CD8-positive, alpha-beta memory T cell (primary cell): Measurements from ENCODE around the gene SHOC1. TPM values are rescaled to one million over a fixed set of nuclear protein-coding genes. Genes with fewer than 3 reads are reported as not detected.

Experiments
- CTCF ChIA-PET: fragments of 350-600 bp; sonication (Branson Sonifier 250); formaldehyde crosslinking; loops from one replicate; lab custom pipeline; 2021; ENCODE audit warnings: antibody characterized with exemption; lab: Charles Lee
- POLR2A ChIA-PET: fragments of 350-600 bp; sonication (Branson Sonifier 250); formaldehyde crosslinking; loops from one replicate; lab custom pipeline; 2021; ENCODE audit warnings: antibody characterized with exemption; lab: Charles Lee
- DNase-seq, 5 donors: peaks; one replicate each; pipeline versions ENCODE4 v3.0.0 to v3.0.0-alpha.2; 2020 to 2022; ENCODE audit warnings: mixed read lengths in 1 of 5
- H3K27ac ChIP-seq: one replicate; pipeline ENCODE4 v1.7.0; 2013; ENCODE audit warnings: low read depth, mild to moderate bottlenecking, low read length, moderate library complexity
- H3K27me3 ChIP-seq: 2 replicates; pipeline ENCODE4 v1.7.0; 2013; ENCODE audit warnings: low read length, mild to moderate bottlenecking; ENCODE audit not compliant: insufficient read depth, poor library complexity, severe bottlenecking
- H3K36me3 ChIP-seq: 2 replicates; pipeline ENCODE4 v1.7.0; 2013; ENCODE audit warnings: mild to moderate bottlenecking, low read length, moderate library complexity; ENCODE audit not compliant: insufficient read depth
- H3K4me1 ChIP-seq: 2 replicates; pipeline ENCODE4 v1.7.0; 2013; ENCODE audit warnings: mild to moderate bottlenecking, low read length, moderate library complexity; ENCODE audit not compliant: insufficient read depth
- H3K4me3 ChIP-seq: 2 replicates; pipeline ENCODE4 v1.7.0; 2013; ENCODE audit warnings: mild to moderate bottlenecking, low read length
- H3K9me3 ChIP-seq: 2 replicates; pipeline ENCODE4 v1.7.0; 2013; ENCODE audit warnings: mild to moderate bottlenecking, low read length
- H3K27ac Mint-ChIP-seq, 8 donors: one replicate each; pipeline ENCODE4 v1.8.0; 2020 to 2021; ENCODE audit warnings: mixed read lengths in 8 of 8, mild to moderate bottlenecking in 6 of 8, inconsistent platforms in 3 of 8, moderate library complexity in 3 of 8
- H3K27me3 Mint-ChIP-seq, 2 donors: one replicate each; pipeline ENCODE4 v1.8.0; 2020 to 2021; ENCODE audit warnings: mixed read lengths in 2 of 2, mild to moderate bottlenecking in 1 of 2, moderate library complexity in 1 of 2
- H3K36me3 Mint-ChIP-seq, 3 donors: one replicate each; pipeline ENCODE4 v1.8.0; 2020 to 2021; ENCODE audit warnings: mixed read lengths in 3 of 3, inconsistent platforms in 1 of 3, mild to moderate bottlenecking in 1 of 3
- H3K4me1 Mint-ChIP-seq, 3 donors: one replicate each; pipeline ENCODE4 v1.8.0; 2020 to 2021; ENCODE audit warnings: mixed read lengths in 3 of 3, inconsistent platforms in 1 of 3, mild to moderate bottlenecking in 1 of 3
- H3K4me3 Mint-ChIP-seq, 7 donors: one replicate each; pipeline ENCODE4 v1.8.0; 2020 to 2021; ENCODE audit warnings: mixed read lengths in 7 of 7, mild to moderate bottlenecking in 6 of 7, moderate library complexity in 4 of 7, inconsistent platforms in 2 of 7
- H3K9me3 Mint-ChIP-seq, 5 donors: one replicate each; pipeline ENCODE4 v1.8.0; 2020 to 2022; ENCODE audit warnings: mixed read lengths in 5 of 5, mild to moderate bottlenecking in 3 of 5, moderate library complexity in 2 of 5, inconsistent platforms in 1 of 5
- polyA plus RNA-seq: library from polyadenylated mRNA; unstranded; fragments of 300-500 nt; fragmentation: Illumina TruSeq; gene quantifications from one replicate; pipeline ENCODE4 v1.2.3, GENCODE V29; 2021
- total RNA-seq, 2 experiments: library from RNA; stranded (reverse); gene quantifications; one replicate each; pipeline ENCODE4 v1.2.3, GENCODE V29; 2021

The SHOC1 gene
- total RNA-seq (not detected), polyA plus RNA-seq (not detected)

GRCh38 chr9:111794835-111795556, at the start of gene SHOC1:
TSS of gene SHOC1 (minus strand) at chr9:111794937. CDS start at chr9:111791418, 3,519 bp downstream.
- POLR2A ChIA-PET, result no interaction called here
- H3K4me1 ChIP-seq, result no peaks in the 10 kb centered on the region
- H3K4me1 Mint-ChIP-seq, result peaks cover 0 to 2% (median under 1%) of the 10 kb centered on the region in 3 donors
- no peaks in the 10 kb centered on the region for H3K9me3 ChIP-seq
- no peak for DNase-seq
- no peaks in the 10 kb centered on the region for H3K27me3 ChIP-seq
- no peak within 1 kb of the TSS for H3K27ac ChIP-seq
- H3K36me3 ChIP-seq, result no peaks in the 10 kb centered on the region
- no peak within 1 kb of the TSS for H3K27ac Mint-ChIP-seq
- CTCF ChIA-PET, result no interaction called here
- no peaks in the 10 kb centered on the region for H3K27me3 Mint-ChIP-seq
- H3K4me3 ChIP-seq, result no peak within 1 kb of the TSS
- H3K36me3 Mint-ChIP-seq, result peaks cover 0 to 5% (median 1%) of the 10 kb centered on the region in 3 donors
- no peak within 1 kb of the TSS for H3K4me3 Mint-ChIP-seq
- no peaks in the 10 kb centered on the region for H3K9me3 Mint-ChIP-seq

DNA sequence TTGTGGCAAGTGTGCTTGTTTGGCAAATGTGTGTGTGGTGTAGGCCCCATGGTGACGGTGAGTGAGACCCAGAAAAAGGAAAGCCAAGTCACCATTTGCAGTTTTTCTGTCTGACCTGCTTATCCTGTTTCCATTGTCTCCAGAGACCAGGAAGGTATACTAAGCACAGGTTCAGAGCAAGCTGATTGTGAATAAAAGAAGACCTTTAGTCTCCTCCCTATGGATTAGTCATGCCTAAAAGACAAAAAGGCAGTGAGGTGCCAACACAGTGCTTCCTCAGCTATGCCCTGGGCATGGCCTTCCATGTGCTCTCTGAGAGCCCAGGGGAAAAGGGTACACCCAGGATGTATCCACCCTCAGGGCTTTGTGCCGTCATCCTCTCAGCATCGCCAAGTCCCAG, 49.2 kb upstream of the SHOC1 start:
- Histone ChIP-seq H3K27ac (no peak overlapping the region), H3K4me1 (no peaks in the 10 kb centered on the region), H3K36me3 (no peaks in the 10 kb centered on the region), H3K4me3 (no peak overlapping the region), H3K9me3 (no peaks in the 10 kb centered on the region), H3K27me3 (no peaks in the 10 kb centered on the region)
- H3K27me3 Mint-ChIP-seq, result peaks cover 4 to 8% of the 10 kb centered on the region in 2 donors
- POLR2A ChIA-PET, result no interaction called here
- no peak overlapping the region for H3K27ac Mint-ChIP-seq
- H3K4me1 Mint-ChIP-seq, result peaks cover 0 to 2% (median 0%) of the 10 kb centered on the region in 3 donors
- peaks cover 0 to 3% (median 0%) of the 10 kb centered on the region in 3 donors for H3K36me3 Mint-ChIP-seq
- H3K9me3 Mint-ChIP-seq, result no peaks in the 10 kb centered on the region
- CTCF ChIA-PET, result no interaction called here
- no peak for DNase-seq
- no peak overlapping the region for H3K4me3 Mint-ChIP-seq

GRCh38 chr9:111842313-111842712, 47.6 kb upstream of the SHOC1 start:
- no peak for DNase-seq
- no peaks in the 10 kb centered on the region for H3K27me3 ChIP-seq
- no peaks in the 10 kb centered on the region for H3K4me1 ChIP-seq
- CTCF ChIA-PET, result no interaction called here
- Mint-ChIP-seq H3K27me3 (peaks cover 4 to 16% of the 10 kb centered on the region in 2 donors), H3K27ac (peak overlapping the region in 1 of 8 donors; percentile 48), H3K4me1 (peaks cover 0 to 2% (median 0%) of the 10 kb centered on the region in 3 donors), H3K36me3 (peaks cover 0 to 7% (median 0%) of the 10 kb centered on the region in 3 donors), H3K9me3 (no peaks in the 10 kb centered on the region), H3K4me3 (no peak overlapping the region)
- H3K9me3 ChIP-seq, result no peaks in the 10 kb centered on the region
- H3K36me3 ChIP-seq, result no peaks in the 10 kb centered on the region
- no peak overlapping the region for H3K4me3 ChIP-seq
- POLR2A ChIA-PET, result no interaction called here
- no peak overlapping the region for H3K27ac ChIP-seq

GRCh38 chr9:111840442-111840841, 45.7 kb upstream of the SHOC1 start:
- ChIA-PET CTCF (no interaction called here), POLR2A (no interaction called here)
- H3K27me3 Mint-ChIP-seq, result peaks cover 4 to 18% of the 10 kb centered on the region in 2 donors

DNA sequence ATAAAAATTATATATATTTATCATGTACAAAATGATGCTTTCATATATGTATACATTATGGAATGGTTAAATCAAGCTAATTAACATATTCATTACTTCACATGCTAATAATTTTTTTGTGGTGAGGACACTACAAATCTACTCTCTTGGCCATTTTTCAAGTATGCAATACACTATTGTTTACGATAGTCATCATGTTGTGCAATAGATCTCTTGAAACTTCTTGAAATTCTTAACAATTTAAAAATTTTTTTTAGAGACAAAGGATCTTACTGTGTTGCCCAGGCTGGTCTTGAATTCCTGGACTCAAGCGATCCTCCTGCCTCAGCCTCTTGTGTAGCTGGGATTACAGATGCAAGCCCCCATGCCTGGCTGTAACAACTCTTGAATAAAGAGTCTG, 45.2 kb upstream of the SHOC1 start:
- H3K4me3 ChIP-seq, result no peak overlapping the region
- H3K27me3 ChIP-seq, result no peaks in the 10 kb centered on the region
- no peaks in the 10 kb centered on the region for H3K36me3 ChIP-seq
- POLR2A ChIA-PET, result no interaction called here
- DNase-seq, result no peak
- H3K4me1 Mint-ChIP-seq, result peaks cover 0 to 2% (median 0%) of the 10 kb centered on the region in 3 donors
- H3K27ac ChIP-seq, result no peak overlapping the region
- no peaks in the 10 kb centered on the region for H3K9me3 Mint-ChIP-seq
- H3K27ac Mint-ChIP-seq, result no peak overlapping the region
- H3K36me3 Mint-ChIP-seq, result peaks cover 0 to 7% (median 3%) of the 10 kb centered on the region in 3 donors
- H3K4me3 Mint-ChIP-seq, result no peak overlapping the region
- CTCF ChIA-PET, result no interaction called here
- peaks cover 3 to 19% of the 10 kb centered on the region in 2 donors for H3K27me3 Mint-ChIP-seq
- no peaks in the 10 kb centered on the region for H3K4me1 ChIP-seq
- no peaks in the 10 kb centered on the region for H3K9me3 ChIP-seq

More at GRCh38 chr9:111840442-111840841, 45.7 kb upstream of the SHOC1 start:
- H3K9me3 Mint-ChIP-seq, result no peaks in the 10 kb centered on the region
- H3K36me3 Mint-ChIP-seq, result peaks cover 0 to 7% (median 0%) of the 10 kb centered on the region in 3 donors
- Histone ChIP-seq H3K4me1 (no peaks in the 10 kb centered on the region), H3K27me3 (no peaks in the 10 kb centered on the region), H3K9me3 (no peaks in the 10 kb centered on the region), H3K4me3 (no peak overlapping the region), H3K27ac (no peak overlapping the region), H3K36me3 (no peaks in the 10 kb centered on the region)
- H3K27ac Mint-ChIP-seq, result no peak overlapping the region
- DNase-seq, result no peak
- peaks cover 0 to 2% (median 0%) of the 10 kb centered on the region in 3 donors for H3K4me1 Mint-ChIP-seq
- H3K4me3 Mint-ChIP-seq, result no peak overlapping the region

DNA sequence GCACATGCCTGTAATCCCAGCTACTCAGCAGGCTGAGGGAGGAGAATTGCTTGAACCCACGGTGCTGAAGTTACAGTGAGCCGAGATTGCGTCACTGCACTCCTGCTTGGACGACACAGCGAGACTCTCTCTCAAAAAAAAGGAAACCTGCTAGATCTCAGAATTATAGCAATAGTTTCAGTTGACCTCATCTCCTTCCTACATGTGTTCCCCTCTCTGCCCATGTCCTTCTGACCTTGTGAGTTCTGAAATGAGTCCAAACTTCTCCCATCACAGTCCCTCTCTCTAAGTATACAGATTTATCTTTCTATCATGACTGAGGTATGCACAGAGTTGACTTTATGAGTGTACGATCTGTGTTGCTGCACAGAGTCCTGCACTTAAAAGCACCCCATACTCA, 44.6 kb upstream of the SHOC1 start:
- H3K4me1 ChIP-seq, result no peaks in the 10 kb centered on the region
- Mint-ChIP-seq H3K4me3 (no peak overlapping the region), H3K9me3 (no peaks in the 10 kb centered on the region), H3K27ac (no peak overlapping the region), H3K4me1 (peaks cover 0 to 2% (median 0%) of the 10 kb centered on the region in 3 donors), H3K27me3 (peaks cover 3 to 19% of the 10 kb centered on the region in 2 donors), H3K36me3 (peaks cover 0 to 7% (median 3%) of the 10 kb centered on the region in 3 donors)
- no peaks in the 10 kb centered on the region for H3K36me3 ChIP-seq
- H3K27ac ChIP-seq, result no peak overlapping the region
- ChIA-PET POLR2A (no interaction called here), CTCF (no interaction called here)
- no peak for DNase-seq
- no peaks in the 10 kb centered on the region for H3K9me3 ChIP-seq
- H3K27me3 ChIP-seq, result no peaks in the 10 kb centered on the region
- H3K4me3 ChIP-seq, result no peak overlapping the region

GRCh38 chr9:111838439-111838838, 43.7 kb upstream of the SHOC1 start:
- no peak for DNase-seq
- POLR2A ChIA-PET, result no interaction called here
- H3K36me3 ChIP-seq, result no peaks in the 10 kb centered on the region
- H3K27me3 ChIP-seq, result no peaks in the 10 kb centered on the region
- H3K27ac Mint-ChIP-seq, result no peak overlapping the region
- peaks cover 0 to 7% (median 3%) of the 10 kb centered on the region in 3 donors for H3K36me3 Mint-ChIP-seq
- no peaks in the 10 kb centered on the region for H3K4me1 ChIP-seq
- no peak overlapping the region for H3K27ac ChIP-seq
- H3K9me3 ChIP-seq, result no peaks in the 10 kb centered on the region
- H3K4me1 Mint-ChIP-seq, result peaks cover 0 to 2% (median 0%) of the 10 kb centered on the region in 3 donors
- H3K9me3 Mint-ChIP-seq, result no peaks in the 10 kb centered on the region
- H3K27me3 Mint-ChIP-seq, result peaks cover 3 to 19% of the 10 kb centered on the region in 2 donors
- CTCF ChIA-PET, result no interaction called here
- no peak overlapping the region for H3K4me3 ChIP-seq
- H3K4me3 Mint-ChIP-seq, result no peak overlapping the region

DNA sequence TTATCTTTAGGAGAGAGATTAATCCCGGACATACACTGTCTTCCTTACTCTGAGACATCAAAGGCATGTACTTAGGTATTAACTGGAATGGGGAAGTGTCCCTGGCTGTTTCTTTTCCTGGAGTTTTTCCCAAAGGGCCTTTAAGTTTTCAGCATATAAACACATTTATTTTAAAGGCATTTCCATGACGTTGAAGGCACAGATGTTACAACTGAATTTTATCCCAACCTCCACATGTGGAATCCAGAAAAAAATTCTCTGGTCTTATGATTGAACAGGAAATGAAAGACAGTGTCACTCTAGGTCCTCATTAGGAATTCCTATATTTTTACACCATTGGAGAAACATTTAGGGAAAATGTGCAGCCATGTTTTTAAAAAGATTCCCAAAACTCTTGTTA, 41.6 kb upstream of the SHOC1 start:
- CTCF ChIA-PET, result no interaction called here
- Mint-ChIP-seq H3K4me3 (no peak overlapping the region), H3K4me1 (peaks cover 0 to 2% (median 0%) of the 10 kb centered on the region in 3 donors), H3K27ac (no peak overlapping the region), H3K36me3 (peaks cover 0 to 7% (median 3%) of the 10 kb centered on the region in 3 donors), H3K27me3 (peaks cover 3 to 15% of the 10 kb centered on the region in 2 donors), H3K9me3 (no peaks in the 10 kb centered on the region)
- POLR2A ChIA-PET, result no interaction called here
- H3K27ac ChIP-seq, result no peak overlapping the region
- no peak overlapping the region for H3K4me3 ChIP-seq
- DNase-seq, result no peak
- no peaks in the 10 kb centered on the region for H3K9me3 ChIP-seq
- H3K36me3 ChIP-seq, result no peaks in the 10 kb centered on the region
- H3K4me1 ChIP-seq, result no peaks in the 10 kb centered on the region
- H3K27me3 ChIP-seq, result no peaks in the 10 kb centered on the region
